DMS53 treated with DMSO at 0.1 percent for 48 hours (cell line): ENCODE measurements around the gene ODAD3.
"Not testable (repeated sequence)": the region's sequence is repeated elsewhere in the genome, so short reads cannot be mapped to it uniquely, and the experiment has no call there.

Experiments used
- DNase-seq: peaks from one replicate; lab custom pipeline; 2025; ENCODE audit not compliant: unreplicated experiment; lab: John Stamatoyannopoulos, UW

Gene ODAD3

DNA sequence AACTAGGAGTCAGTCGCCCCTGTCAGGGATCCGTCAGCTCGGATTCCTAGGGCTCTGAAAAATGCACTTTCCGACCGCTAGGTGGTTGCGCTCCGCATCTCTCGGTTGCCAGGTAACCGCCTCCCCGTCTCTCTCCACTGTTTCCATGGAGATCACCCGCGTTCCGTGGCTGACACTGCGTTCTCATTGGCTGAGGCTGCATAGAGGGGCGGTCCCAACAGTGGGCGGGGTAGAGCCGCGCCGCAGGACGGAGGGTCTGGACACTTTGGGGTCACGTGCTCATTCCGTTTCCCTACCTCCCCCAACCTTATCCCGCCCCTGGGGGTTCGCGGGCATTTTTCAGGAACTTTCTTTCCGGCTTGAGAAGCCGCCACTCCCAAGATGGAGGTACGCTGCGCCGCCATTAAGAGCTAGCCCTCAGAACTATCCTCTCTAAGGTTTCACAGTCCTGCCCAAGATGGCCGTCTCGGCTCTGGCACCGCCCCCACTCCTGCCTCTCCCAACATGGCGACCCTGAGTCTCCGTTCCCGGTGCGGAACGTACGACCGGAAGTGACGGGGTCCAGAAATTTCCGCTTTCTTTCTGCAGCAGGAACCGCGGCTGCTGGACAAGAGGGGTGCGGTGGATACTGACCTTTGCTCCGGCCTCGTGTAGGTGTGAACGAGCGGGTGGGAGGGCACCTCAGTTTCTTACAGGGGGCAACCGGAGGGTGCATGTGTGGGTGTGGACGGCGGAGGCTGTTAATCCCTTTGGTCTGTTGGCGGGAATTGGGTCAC is at the start of gene ODAD3, which contains the start of gene PRKCSH:
TSS of gene ODAD3 (minus strand) at position 65 of the 776 bp plus-strand sequence. CDS start 105 bp downstream, outside the sequence.
TSS of gene PRKCSH (plus strand) at position 579 of the 776 bp plus-strand sequence. CDS start 483 bp downstream, outside the sequence.
- peak; percentile 92 for DNase-seq

- DNase-seq: no peak
Measured at GRCh38 chr19:11483366-11484111, 48.6 kb upstream of the ODAD3 start.

DNA sequence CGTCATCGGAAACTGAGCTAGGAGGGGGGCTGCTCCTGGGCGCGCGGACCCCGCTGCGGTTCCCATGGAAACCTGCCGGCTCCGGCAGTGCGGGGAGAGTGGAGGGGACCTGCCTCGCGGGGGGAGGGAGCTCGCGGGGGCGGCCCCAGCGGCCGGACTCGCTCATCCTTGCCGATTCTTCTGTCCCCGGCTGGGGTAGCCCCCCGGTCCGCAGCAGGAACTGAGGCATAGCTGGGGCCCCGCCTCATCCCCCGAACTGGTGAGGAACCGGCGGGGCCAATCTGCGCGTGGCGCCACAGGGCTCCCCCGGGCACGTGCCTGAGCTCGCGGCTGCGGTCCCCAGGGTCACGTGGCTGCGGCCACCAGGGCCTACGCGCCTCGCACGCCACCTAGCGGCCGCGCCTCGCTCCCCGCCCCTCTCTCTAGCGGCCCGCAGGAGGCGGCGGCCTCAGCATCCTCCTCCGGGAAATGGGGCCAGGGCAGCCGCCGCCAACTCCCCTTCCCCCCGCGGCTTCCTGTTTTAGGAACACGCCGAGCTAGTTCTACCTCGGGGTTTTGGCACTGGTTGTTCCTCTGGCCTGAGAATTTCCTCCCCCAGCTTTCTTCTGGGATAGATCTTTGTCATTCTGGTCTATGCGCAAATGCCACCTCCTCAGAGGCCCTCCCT is 47.6 kb upstream of the ODAD3 start:
- peak; percentile 46 for DNase-seq

GRCh38 chr19:11481534-11482383 is 46.8 kb upstream of the ODAD3 start:
- peak; percentile 84 for DNase-seq

DNA sequence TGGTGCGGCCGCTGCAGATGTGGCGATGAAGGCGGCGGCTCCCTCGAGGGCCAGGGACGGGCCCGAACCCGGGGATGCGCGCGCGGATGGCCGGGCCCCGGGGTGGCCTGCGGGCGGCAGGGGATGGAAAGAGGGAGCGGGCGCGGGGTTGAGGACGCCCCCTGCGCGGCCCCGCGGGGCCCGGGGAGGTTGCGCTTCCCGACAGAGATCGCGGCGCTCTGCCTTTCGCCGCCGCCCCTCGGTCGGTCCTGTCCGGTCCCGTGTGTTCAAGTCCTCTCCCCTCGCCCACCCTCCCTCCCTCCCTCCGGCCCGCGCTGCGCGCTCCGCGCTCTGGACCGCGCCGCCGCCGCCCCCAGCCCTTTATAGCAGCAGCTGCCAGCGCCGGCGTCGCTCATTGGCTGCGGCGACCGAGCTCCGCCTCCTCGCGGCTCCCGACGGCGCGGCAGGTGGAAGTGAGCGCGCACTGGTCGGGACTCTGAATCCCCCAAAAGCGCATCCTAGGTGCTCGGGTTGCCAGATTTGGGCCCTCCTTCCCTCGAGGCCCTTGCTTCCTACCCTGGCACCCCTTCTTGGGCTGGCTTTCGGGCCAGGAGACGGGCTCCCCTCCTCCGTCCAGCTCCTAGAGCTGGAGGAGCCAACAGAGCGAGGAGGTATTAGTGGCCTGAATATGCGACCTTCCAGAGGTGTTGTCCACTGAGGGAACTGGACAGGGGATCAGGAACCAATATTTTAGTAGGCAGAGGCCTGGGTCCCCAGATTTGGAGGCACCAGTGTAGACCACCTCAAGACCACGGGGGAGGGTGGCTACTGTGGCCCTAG is 46.0 kb upstream of the ODAD3 start, which contains the start of gene ELAVL3:
TSS of gene ELAVL3 (minus strand) at position 332 of the 819 bp plus-strand sequence. CDS start 438 bp downstream, outside the sequence.
- DNase-seq: no peak

DNA sequence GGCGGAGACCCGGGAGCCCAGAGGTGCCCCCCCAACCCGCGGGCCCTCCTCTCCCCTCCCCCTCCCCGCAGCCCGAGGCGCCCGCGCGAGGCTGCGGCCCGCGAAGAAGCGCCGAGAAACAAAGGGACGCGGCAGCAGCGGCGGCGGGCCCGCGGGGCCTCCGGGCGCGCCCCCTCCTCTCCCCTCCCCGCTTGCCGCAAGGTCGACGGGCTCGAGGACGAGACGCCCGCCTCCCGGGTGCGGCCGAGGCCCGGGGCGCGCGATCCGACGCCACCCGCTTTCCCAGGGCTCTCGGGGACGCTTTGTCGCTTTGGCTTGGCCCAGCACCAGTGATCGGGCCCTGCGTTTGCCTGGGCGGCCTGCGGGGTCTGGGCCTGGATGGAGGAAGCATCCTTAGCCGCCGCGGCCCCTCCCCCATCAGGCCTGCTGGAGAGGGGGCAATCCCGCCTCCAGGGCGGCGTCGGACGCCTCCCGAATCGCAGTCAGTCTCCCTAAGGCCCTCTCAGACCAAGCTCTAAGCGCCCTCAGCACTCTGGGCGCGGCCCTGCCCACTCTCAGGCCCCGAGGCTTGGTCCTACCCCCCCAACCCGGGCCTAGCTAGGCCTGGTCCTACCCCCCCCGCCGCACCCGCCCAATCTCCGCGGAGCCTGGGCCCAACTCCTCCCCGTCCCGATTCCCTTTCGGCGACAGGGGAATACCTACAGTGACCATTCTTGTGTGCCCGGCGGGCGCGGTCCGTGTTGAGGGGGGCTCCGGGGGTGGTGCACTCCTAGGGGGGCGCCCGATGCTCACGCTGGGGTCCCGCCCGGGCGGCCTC is 45.2 kb upstream of the ODAD3 start:
- DNase-seq: no peak

DNA sequence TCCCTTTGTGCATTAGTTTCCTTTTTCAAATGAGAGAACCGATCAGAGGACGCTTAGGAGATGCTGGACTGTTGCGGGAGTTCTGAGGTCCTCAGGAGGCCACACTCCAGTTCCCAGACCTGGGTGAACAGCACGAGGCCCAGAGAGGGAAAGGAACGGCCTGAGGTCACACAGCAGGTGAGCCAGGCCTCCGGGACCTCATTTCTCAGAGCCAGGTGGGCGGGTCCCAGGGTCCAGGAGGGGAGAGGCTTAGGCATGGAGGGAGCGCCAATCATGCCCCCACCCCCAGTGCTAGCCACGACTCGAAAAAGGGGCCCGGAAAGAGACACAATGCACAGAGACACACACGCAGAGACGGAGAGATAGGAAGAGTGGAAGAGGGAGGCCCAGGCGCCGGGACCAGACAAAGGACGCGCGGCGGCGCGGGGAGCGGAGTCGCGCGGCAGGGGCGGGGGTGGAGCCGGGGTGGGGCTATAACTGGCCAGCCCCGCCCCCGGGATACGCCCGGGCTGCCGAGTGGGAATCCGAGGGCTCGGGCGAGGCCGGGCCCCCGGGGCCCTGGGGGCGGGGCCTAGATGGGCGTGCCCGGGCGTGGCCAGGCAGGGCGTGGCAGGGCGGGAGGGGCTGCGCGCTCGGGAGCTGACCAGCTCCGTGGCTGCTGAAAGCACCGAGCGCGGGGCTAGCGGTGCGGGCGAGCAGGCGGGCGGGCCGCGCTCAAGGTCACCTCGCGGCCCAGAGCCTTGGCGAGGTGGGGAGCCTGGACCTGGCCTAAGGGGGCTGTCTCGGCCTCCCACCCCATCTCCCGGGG is 44.4 kb upstream of the ODAD3 start:
- peak; percentile 6 for DNase-seq

- no peak for DNase-seq
Measured at GRCh38 chr19:11478167-11479089, 43.5 kb upstream of the ODAD3 start.

DNA sequence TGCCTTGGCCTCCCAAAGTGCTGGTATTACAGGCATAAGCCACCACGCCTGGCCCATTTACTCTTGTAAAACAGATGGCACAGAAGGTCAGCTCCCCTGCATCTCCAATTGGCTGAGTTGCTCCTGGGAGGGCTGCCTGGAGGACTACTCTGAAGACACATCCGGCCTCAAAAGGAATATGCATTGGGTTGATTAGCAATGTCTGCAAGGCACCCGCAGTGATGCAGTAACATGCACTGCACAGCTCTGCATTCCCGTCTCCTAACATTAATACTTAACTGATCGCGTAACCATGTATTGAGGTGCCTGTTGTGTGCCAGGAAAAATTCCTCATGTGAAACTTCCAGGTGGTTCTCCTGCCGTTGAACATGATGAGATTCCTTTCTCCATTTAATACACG is 40.9 kb upstream of the ODAD3 start:
- no peak for DNase-seq

DNA sequence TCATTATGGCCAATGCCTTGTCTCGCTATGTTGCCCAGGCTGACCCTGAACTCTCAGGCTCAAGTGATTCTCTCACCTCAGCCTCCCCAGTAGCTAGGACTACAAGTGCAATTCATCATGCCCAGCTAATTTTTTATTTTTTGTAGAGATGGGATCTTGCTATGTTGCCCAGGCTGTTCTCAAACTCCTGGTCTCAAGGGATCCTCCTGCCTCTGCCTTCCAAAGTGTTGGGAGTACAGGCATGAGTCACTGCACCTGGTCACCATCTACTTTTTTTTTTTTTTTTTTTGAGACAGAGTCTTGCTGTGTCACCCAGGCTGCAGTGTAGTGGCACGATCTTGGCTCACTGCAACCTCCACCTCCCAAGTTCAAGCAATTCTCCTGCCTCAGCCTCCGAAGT is 40.4 kb upstream of the ODAD3 start:
- not testable (repeated sequence) for DNase-seq

DNA sequence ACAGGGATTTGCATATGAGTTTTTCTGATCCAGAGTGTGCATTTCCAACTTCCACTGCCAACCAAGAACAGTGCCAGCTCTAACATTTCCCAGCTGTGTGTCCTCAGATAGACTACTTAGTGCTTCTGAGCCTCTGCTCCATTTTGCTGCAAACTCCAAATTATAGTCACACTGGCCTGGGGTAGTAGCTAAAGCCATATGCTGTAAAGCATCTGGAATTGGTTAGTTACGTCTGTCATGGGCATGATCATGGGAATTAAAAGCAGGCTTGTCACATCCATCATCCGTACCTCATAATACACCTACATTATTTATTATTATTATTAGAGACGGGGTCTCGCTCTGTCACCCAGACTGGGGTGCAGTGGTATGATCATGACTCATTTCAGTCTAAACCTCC is 38.8 kb upstream of the ODAD3 start:
- no peak for DNase-seq

GRCh38 chr19:11468266-11468845 is 33.4 kb upstream of the ODAD3 start:
- not testable (repeated sequence) for DNase-seq

DNA sequence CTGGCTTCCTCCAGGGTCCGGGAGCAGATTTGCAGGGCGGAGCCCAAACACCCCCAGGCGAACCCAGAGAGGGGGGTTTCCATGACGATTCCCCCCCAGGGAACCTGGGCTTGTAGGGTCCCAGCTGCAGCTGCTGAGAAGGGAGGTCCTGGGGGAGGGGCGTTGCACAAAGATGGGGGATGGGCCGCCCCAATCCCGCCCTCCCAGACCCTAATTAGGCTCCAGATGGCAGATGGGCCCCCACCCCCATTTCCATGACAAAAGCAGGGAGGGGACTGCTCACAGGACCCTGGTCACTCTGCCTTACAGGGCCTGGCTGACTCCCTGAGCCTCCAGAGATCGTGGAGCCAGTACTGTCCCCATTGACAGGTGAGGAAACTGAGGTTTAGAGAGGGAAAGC is 30.7 kb upstream of the ODAD3 start:
- no peak for DNase-seq

DNA sequence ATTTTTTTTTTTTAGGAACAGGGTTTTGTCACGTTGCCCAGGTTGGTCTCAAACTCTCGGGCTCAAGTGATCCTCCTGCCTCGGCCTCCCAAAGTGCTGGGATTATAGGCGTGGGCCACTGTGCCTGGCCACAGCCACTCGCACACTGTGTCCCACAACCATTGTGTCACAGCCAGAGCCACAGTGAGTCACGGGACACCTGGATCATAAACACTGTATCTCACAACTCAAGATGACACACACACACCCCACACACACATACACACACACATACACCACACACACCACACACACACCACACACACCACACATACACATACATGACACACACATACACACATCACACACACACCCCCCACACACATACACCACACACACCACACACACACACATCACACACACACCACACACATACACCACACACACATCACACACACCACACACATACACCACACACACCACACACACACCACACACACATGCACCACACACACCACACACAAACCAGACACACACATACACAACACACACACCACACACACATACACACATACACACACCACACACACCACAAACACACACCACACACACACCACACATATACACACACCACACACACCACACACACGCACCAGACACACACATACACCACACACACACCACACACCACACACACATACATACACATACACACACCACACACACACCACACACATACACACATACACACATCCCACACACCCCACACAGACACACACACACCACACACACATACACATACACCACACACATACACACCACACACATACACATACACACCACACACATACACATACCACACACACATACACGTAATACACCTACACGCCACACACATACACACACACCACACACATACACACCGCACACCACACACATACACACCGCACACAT is 29.7 kb upstream of the ODAD3 start:
- DNase-seq: no peak

GRCh38 chr19:11463391-11463790 is 28.5 kb upstream of the ODAD3 start:
- no peak for DNase-seq

GRCh38 chr19:11461453-11461852 is 26.5 kb upstream of the ODAD3 start:
- DNase-seq: no peak
